COLO668 (cell line): ENCODE data around the gene NAA40.
"Not testable (repeated sequence)": the region's sequence is repeated elsewhere in the genome, so short reads cannot be mapped to it uniquely, and the experiment has no call there.

Experiments used
- DNase-seq: peaks from one replicate; lab custom pipeline; 2025; ENCODE audit not compliant: unreplicated experiment; lab: John Stamatoyannopoulos, UW

The NAA40 gene

GRCh38 chr11:63937713-63938478 is 906 bp upstream of the NAA40 start:
- peak; percentile 73 for DNase-seq

GRCh38 chr11:63939397-63939891 is 642 bp downstream of the NAA40 start:
- peak; percentile 30 for DNase-seq

GRCh38 chr11:63940786-63941185 is 2.0 kb downstream of the NAA40 start:
- DNase-seq = no peak

GRCh38 chr11:63941901-63942300 is 3.1 kb downstream of the NAA40 start:
- no peak for DNase-seq

- DNase-seq = no peak
These were observed 4.0 kb downstream of the NAA40 start for GRCh38 chr11:63942803-63943202.

GRCh38 chr11:63944987-63945386 is 6.2 kb downstream of the NAA40 start:
- DNase-seq = no peak

GRCh38 chr11:63945477-63946163 is 6.8 kb downstream of the NAA40 start:
- DNase-seq = peak; percentile 59

- no peak for DNase-seq
These were observed 13.2 kb downstream of the NAA40 start for GRCh38 chr11:63951779-63952536.

- no peak for DNase-seq
These were observed 13.8 kb downstream of the NAA40 start for GRCh38 chr11:63952570-63952969.

GRCh38 chr11:63958008-63958407 is 19.2 kb downstream of the NAA40 start:
- no peak for DNase-seq

GRCh38 chr11:63961608-63962412 is 23.0 kb downstream of the NAA40 start:
- DNase-seq = peak; percentile 89

GRCh38 chr11:63963895-63964294 is 25.1 kb downstream of the NAA40 start:
- DNase-seq = not testable (repeated sequence)

- DNase-seq = no peak
These were observed 27.6 kb downstream of the NAA40 start for GRCh38 chr11:63966444-63966843.

- no peak for DNase-seq
These were observed 30.7 kb downstream of the NAA40 start for GRCh38 chr11:63969461-63969860.

GRCh38 chr11:63970902-63971301 is 32.1 kb downstream of the NAA40 start:
- no peak for DNase-seq

GRCh38 chr11:63973912-63974258 is 35.1 kb downstream of the NAA40 start:
- not testable (repeated sequence) for DNase-seq

GRCh38 chr11:63974259-63975143 is 35.7 kb downstream of the NAA40 start, which contains the start of gene COX8A:
Gene COX8A (plus strand): TSS chr11:63974620. CDS start chr11:63974681, 61 bp downstream.
- DNase-seq = peak; percentile 98

- no peak for DNase-seq
These were observed 39.9 kb downstream of the NAA40 start for GRCh38 chr11:63978551-63979239.

GRCh38 chr11:63979426-63979825 is 40.6 kb downstream of the NAA40 start:
- DNase-seq = no peak
